Cardiac muscle cell (in vitro differentiated cells and primary cell): ENCODE results near the gene SCGB2B2. TPM values are rescaled to one million over a fixed set of nuclear protein-coding genes. Genes with fewer than 3 reads are reported as not detected.
A peak's percentile ranks its signal among the peaks of the same experiment; 100 is the strongest.

ENCODE experiments used
- DNase-seq, 2 donors: peaks; one replicate each; pipeline versions ENCODE4 v3.0.0 to v3.0.0-alpha.2; 2010 to 2017; ENCODE audit warnings: low read depth in 1 of 2, low spot score in 1 of 2
- H3K27ac ChIP-seq: fragments of 200-600 bp; sonication (generic); 2 replicates; pipeline ENCODE4 v1.5.1; 2016
- H3K27me3 ChIP-seq: fragments of 200-600 bp; sonication (generic); 2 replicates; pipeline ENCODE4 v1.6.0; 2016; ENCODE audit warnings: control low read depth
- H3K36me3 ChIP-seq: fragments of 200-600 bp; sonication (generic); 2 replicates; pipeline ENCODE4 v1.5.1; 2016; ENCODE audit warnings: control low read depth
- H3K4me1 ChIP-seq: fragments of 200-600 bp; sonication (generic); 2 replicates; pipeline ENCODE4 v1.8.1; 2017; ENCODE audit warnings: low read depth, mild to moderate bottlenecking, mixed run types
- H3K4me3 ChIP-seq: fragments of 200-600 bp; sonication (generic); 2 replicates; pipeline ENCODE4 v1.5.1; 2016; ENCODE audit warnings: mild to moderate bottlenecking
- H3K9me3 ChIP-seq: fragments of 200-600 bp; sonication (generic); 2 replicates; pipeline ENCODE4 v1.5.1; 2017; ENCODE audit warnings: low read depth, mild to moderate bottlenecking, control low read depth
- polyA plus RNA-seq: library from polyadenylated mRNA; unstranded; fragments of >200 nt; fragmentation: Nextera tagmentation; extraction: Ambion mirVana; gene quantifications from 2 replicates; pipeline ENCODE4 v1.2.1, GENCODE V29; 2016
- total RNA-seq: library from RNA; depleted of rRNA; stranded (reverse); fragments of >200 nt; gene quantifications from 2 replicates; pipeline ENCODE4 v1.2.3, GENCODE V29; 2016
- TF ChIP-seq, protein P1 (sequence below): IDR thresholded peaks from 2 replicates; pipeline ENCODE4 v1.5.1; 2012; ENCODE audit warnings: low read depth, mild to moderate bottlenecking, low read length

SCGB2B2 gene
- total and polyA plus RNA-seq, 2 experiments from 2014 or later: 0.23 to 0.27 TPM

DNA sequence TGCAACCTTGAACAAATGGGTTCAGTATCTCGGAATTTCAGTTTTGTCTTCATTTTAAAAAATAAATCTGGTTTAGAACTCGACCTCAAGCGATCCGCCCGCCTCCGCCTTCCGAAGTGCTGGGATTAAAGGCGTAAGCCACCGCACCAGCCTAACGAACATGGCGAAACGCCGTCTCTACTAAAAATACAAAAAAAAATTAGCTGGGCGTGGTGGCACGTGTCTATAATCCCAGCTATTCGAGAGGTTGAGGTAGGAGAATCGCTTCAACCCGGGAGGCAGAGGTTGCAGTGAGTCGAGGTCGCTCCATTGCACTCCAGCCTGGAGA, 1.1 kb upstream of the SCGB2B2 start:
- TF ChIP-seq, protein P1, sequence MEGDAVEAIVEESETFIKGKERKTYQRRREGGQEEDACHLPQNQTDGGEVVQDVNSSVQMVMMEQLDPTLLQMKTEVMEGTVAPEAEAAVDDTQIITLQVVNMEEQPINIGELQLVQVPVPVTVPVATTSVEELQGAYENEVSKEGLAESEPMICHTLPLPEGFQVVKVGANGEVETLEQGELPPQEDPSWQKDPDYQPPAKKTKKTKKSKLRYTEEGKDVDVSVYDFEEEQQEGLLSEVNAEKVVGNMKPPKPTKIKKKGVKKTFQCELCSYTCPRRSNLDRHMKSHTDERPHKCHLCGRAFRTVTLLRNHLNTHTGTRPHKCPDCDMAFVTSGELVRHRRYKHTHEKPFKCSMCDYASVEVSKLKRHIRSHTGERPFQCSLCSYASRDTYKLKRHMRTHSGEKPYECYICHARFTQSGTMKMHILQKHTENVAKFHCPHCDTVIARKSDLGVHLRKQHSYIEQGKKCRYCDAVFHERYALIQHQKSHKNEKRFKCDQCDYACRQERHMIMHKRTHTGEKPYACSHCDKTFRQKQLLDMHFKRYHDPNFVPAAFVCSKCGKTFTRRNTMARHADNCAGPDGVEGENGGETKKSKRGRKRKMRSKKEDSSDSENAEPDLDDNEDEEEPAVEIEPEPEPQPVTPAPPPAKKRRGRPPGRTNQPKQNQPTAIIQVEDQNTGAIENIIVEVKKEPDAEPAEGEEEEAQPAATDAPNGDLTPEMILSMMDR: no peak
- peak overlapping the region; percentile 99 for H3K27ac ChIP-seq
- no peaks in the 10 kb centered on the region for H3K9me3 ChIP-seq

DNA sequence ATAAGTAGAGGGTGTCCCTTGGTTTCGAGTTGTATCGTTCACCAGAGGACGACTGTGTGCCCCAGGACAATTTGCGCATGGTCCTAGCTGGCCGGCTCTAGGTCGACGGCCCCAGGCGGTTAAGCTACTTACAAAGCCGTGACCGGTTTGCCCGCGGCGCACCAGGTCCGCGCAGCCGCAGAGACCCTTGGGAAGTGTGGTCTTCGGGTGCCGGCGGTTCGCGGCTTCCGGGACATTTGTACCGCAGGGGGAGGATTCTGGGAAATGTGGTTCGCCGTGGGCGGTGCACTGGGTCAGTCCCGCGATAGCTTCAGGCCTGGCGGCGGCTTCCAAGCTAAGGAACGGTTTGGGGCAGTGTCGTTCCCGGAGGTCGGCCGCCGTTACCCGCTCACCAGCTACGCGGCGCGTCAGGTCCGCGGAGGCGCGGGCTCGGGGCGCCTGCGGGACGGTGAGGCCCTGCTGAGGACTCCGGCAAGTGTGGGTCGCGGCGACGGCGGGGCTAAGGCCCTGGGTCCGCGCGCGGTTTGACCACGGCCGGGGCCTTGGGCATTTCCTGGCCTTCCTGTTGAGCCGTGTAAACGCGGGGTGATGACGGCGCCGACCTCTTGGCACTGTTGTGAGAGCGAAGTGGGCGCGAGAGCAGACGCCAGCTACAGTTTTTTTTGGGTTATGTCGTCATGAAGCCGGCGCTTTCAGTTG, 576 bp upstream of the SCGB2B2 start, which contains the start of gene ZNF302:
ZNF302 (plus strand) TSS at position 293 of the 699 bp plus-strand sequence. CDS start 1,127 bp downstream, outside the sequence.
- H3K27me3 ChIP-seq: no peaks in the 10 kb centered on the region
- H3K9me3 ChIP-seq: no peaks in the 10 kb centered on the region
- no peaks in the 10 kb centered on the region for H3K4me1 ChIP-seq
- peak; percentile 98 to 99 for DNase-seq
- H3K4me3 ChIP-seq: peak within 1 kb of the TSS; percentile 57
- peaks cover 19% of the 10 kb centered on the region for H3K36me3 ChIP-seq
- TF ChIP-seq, protein P1: no peak
- H3K27ac ChIP-seq: peak within 1 kb of the TSS; percentile 99

More for the DNA sequence above, 1.1 kb upstream of the SCGB2B2 start:
- H3K27me3 ChIP-seq: no peaks in the 10 kb centered on the region
- no peaks in the 10 kb centered on the region for H3K4me1 ChIP-seq
- peaks cover 23% of the 10 kb centered on the region for H3K36me3 ChIP-seq
- peak overlapping the region; percentile 57 for H3K4me3 ChIP-seq
- DNase-seq: no peak

DNA sequence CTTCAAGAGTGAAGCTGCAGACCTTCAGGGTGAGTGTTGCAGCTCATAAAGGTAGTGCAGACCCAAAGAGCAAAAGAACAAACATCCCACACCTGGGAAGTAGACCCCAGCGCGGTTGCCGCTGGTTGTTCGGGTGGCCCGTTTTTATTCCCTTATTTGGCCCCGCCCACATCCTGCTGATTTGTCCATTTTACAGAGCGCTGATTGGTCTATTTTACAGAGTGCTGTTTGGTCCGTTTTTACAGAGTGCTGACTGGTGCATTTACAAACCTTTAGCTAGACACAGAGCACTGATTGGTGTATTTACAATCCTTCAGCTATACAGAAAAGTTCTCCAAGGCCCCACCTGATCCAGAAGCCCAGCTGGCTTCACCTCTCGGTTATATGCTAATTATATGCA, 1.0 kb downstream of the SCGB2B2 start:
- Histone ChIP-seq H3K27ac (no peak overlapping the region), H3K4me3 (no peak overlapping the region), H3K36me3 (peaks cover 14% of the 10 kb centered on the region), H3K27me3 (no peaks in the 10 kb centered on the region), H3K9me3 (no peaks in the 10 kb centered on the region), H3K4me1 (no peaks in the 10 kb centered on the region)
- TF ChIP-seq, protein P1: no peak
- no peak for DNase-seq

DNA sequence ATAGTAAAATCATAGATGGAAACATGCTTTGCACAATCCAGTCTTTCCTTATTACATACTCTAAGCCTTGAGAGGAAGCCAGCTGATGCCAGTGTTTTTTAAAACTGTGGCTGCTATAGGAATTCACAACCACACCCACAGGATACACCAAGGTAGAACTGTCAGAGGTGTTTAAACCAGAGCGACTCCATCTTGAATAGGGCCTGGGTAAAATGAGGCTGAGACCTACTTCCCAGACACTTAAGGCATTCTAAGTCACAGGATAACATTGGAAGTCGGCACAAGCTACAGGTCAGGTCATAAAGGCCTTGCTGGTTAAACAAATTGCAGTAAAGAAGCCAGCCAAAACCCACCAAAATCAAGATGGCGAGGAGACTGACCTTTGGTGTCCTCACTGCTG, 1.7 kb downstream of the SCGB2B2 start:
- Histone ChIP-seq H3K36me3 (peaks cover 8% of the 10 kb centered on the region), H3K4me3 (no peak overlapping the region), H3K9me3 (no peaks in the 10 kb centered on the region), H3K27me3 (no peaks in the 10 kb centered on the region), H3K4me1 (no peaks in the 10 kb centered on the region), H3K27ac (no peak overlapping the region)
- DNase-seq: no peak
- TF ChIP-seq, protein P1: no peak

DNA sequence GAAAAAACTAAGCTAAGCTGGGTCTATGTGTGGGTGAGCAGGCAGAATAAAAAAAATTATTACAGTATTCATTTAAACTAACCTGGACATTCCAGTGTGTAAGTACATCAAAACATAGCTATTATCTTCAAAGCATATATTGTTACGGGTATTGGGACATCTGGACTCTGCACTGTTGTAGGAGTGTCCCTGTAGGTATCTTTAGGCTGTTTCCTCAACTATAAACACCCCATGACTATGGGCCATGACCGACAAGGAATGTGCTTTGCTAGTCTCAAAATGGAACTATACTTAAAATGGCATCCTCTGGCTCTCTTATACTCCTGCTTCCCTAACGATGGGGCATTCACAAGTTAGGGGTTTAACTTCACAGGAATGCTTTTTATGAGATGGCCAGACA, 3.4 kb downstream of the SCGB2B2 start:
- Histone ChIP-seq H3K4me1 (no peaks in the 10 kb centered on the region), H3K36me3 (no peaks in the 10 kb centered on the region), H3K9me3 (no peaks in the 10 kb centered on the region), H3K4me3 (no peak overlapping the region), H3K27me3 (no peaks in the 10 kb centered on the region), H3K27ac (no peak overlapping the region)
- TF ChIP-seq, protein P1: no peak
- no peak for DNase-seq
